ENCODE measurements around the gene LAMTOR2.
"Not testable (repeated sequence)": the region's sequence is repeated elsewhere in the genome, so short reads cannot be mapped to it uniquely, and the experiment has no call there.

Gene LAMTOR2

GRCh38 chr1:156054500-156055280, at the start of gene LAMTOR2:
Gene LAMTOR2 (plus strand): TSS chr1:156054782. CDS start chr1:156054890, 108 bp downstream.
- peak; percentile 82 for DNase-seq (ENCODE audit: low read depth)

- no peak for DNase-seq (ENCODE audit: low read depth)
Observed at GRCh38 chr1:156004843-156005584, 49.6 kb upstream of the LAMTOR2 start.

GRCh38 chr1:156006666-156007376, 47.8 kb upstream of the LAMTOR2 start:
- DNase-seq (ENCODE audit: low read depth), result no peak

GRCh38 chr1:156009404-156009803, 45.2 kb upstream of the LAMTOR2 start:
- no peak for DNase-seq (ENCODE audit: low read depth)

- DNase-seq (ENCODE audit: low read depth), result no peak
Observed at GRCh38 chr1:156012051-156012817, 42.3 kb upstream of the LAMTOR2 start.

GRCh38 chr1:156014829-156015228, 39.8 kb upstream of the LAMTOR2 start:
- no peak for DNase-seq (ENCODE audit: low read depth)

GRCh38 chr1:156019946-156020292, 34.7 kb upstream of the LAMTOR2 start:
- DNase-seq (ENCODE audit: low read depth), result no peak

GRCh38 chr1:156020293-156021092, 34.1 kb upstream of the LAMTOR2 start, which contains the start of gene SSR2:
Gene SSR2 (minus strand): TSS chr1:156020951. CDS start chr1:156020167, 784 bp downstream.
- DNase-seq (ENCODE audit: low read depth), result peak; percentile 76

- no peak for DNase-seq (ENCODE audit: low read depth)
Observed at GRCh38 chr1:156021093-156021428, 33.5 kb upstream of the LAMTOR2 start.

GRCh38 chr1:156021954-156022353, 32.6 kb upstream of the LAMTOR2 start:
- DNase-seq (ENCODE audit: low read depth), result no peak

GRCh38 chr1:156024801-156025200, 29.8 kb upstream of the LAMTOR2 start:
- DNase-seq (ENCODE audit: low read depth), result no peak

GRCh38 chr1:156025876-156026275, 28.7 kb upstream of the LAMTOR2 start:
- no peak for DNase-seq (ENCODE audit: low read depth)

GRCh38 chr1:156026588-156026987, 28.0 kb upstream of the LAMTOR2 start:
- DNase-seq (ENCODE audit: low read depth), result no peak

- DNase-seq (ENCODE audit: low read depth), result no peak
Observed at GRCh38 chr1:156033011-156033410, 21.6 kb upstream of the LAMTOR2 start.

GRCh38 chr1:156034991-156035390, 19.6 kb upstream of the LAMTOR2 start:
- DNase-seq (ENCODE audit: low read depth), result not testable (repeated sequence)

- DNase-seq (ENCODE audit: low read depth), result no peak
Observed at GRCh38 chr1:156042828-156043227, 11.8 kb upstream of the LAMTOR2 start.

GRCh38 chr1:156045076-156045475, 9.5 kb upstream of the LAMTOR2 start:
- no peak for DNase-seq (ENCODE audit: low read depth)

GRCh38 chr1:156048663-156049258, 5.8 kb upstream of the LAMTOR2 start:
- no peak for DNase-seq (ENCODE audit: low read depth)

GRCh38 chr1:156050376-156050775, 4.2 kb upstream of the LAMTOR2 start:
- DNase-seq (ENCODE audit: low read depth), result no peak

GRCh38 chr1:156051011-156051725, 3.4 kb upstream of the LAMTOR2 start:
- no peak for DNase-seq (ENCODE audit: low read depth)

All from non-pigmented ciliary epithelial cell (primary cell).